Peyer's patch (tissue), 4 donors: ENCODE results near the gene KRT3.

Source experiments
- CTCF ChIP-seq, 6 experiments: fragments of 450-650 bp in 4 of 6; fragments of 200-600 bp in 2 of 6; sonication (generic) in 1 of 6; IDR thresholded peaks; one replicate each; pipeline ENCODE4 v1.5.1; 2017 to 2019; ENCODE audit warnings: antibody characterized with exemption in 6 of 6, mild to moderate bottlenecking in 3 of 6, moderate library complexity in 1 of 6
- POLR2A ChIP-seq, 2 donors: fragments of 450-650 bp; IDR thresholded peaks; one replicate each; pipeline ENCODE4 v1.5.1; 2017; ENCODE audit warnings: antibody characterized with exemption in 2 of 2, mild to moderate bottlenecking in 2 of 2, moderate library complexity in 2 of 2

GRCh38 chr12:52790427-52791270 lies 5.3 kb downstream of the KRT3 start:
- TF ChIP-seq CTCF (IDR thresholded peaks at IDR 0.05) (no peak), POLR2A (IDR thresholded peaks at IDR 0.05) (no peak)
